Measurements from ENCODE around the gene CKAP4.

CKAP4 gene

DNA sequence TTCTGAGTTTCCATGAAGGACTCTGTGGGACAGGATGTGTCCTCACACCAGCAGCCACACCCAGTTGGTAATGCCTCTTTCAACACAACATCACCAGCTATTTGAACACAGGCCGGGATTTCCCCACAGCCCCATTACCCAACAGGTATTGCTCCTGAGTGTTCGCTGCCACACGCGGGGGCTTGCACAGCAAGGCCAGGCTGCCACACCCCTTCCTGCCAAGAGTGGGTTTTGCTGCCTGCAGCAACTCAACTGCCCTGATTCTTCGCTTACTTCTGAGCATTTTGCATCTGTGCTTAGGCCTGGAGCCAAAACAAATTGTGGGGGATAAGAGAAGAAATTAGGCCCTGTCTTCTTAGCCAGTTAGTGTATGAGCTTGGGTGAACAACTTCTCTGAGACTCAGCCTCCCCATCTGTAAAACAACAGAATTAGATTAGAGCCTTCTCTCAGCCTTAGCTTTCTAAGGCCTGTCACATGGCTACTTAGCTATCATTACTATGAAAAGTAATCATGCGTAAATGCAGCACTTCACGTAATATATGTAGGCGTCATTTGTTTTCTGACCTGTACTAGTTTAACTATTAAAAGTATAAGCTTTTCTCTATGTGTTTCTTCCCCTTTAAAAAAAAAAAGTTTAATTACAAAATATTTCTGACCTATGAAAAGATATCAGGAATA lies 20.0 kb downstream of the CKAP4 start:
- Histone ChIP-seq H3K9ac (ENCODE audit: low read length) (no peak overlapping the region), H4K20me1 (ENCODE audit: insufficient read depth, low read length) (no peaks in the 10 kb centered on the region), H3K4me1 (ENCODE audit: low read length) (0 out of 2 replicates have a peak, but pooled peaks cover 8% of the 10 kb centered on the region), H3K9me2 (replicated peaks; ENCODE audit: insufficient read depth, low read length) (no peaks in the 10 kb centered on the region), H3K27me3 (replicated peaks; ENCODE audit: insufficient read depth, low read length) (no peaks in the 10 kb centered on the region), H3K4me2 (ENCODE audit: low read depth, low read length) (no peak overlapping the region), H2AFZ (ENCODE audit: low read length) (no peak overlapping the region), H3F3A (ENCODE audit: insufficient read depth, low read length) (no peaks in the 10 kb centered on the region), H3K9me3 (replicated peaks; ENCODE audit: insufficient read depth, low read length) (no peaks in the 10 kb centered on the region), H3K36me3 (replicated peaks; ENCODE audit: insufficient read depth, low read length) (no peaks in the 10 kb centered on the region), H3K79me2 (ENCODE audit: low read length) (no peaks in the 10 kb centered on the region), H3K4me3 (ENCODE audit: low read length) (no peak overlapping the region), H3K27ac (ENCODE audit: low read length) (no peak overlapping the region)
- DNase-seq = no peak
- TF ChIP-seq EZH2phosphoT487 (IDR thresholded peaks at IDR 0.05; ENCODE audit: low read length) = no peak
- TF ChIP-seq EZH2 (optimal IDR thresholded peaks at IDR 0.05; ENCODE audit: low read depth, low read length) = no peak
- TF ChIP-seq CTCF (IDR thresholded peaks at IDR 0.05; ENCODE audit: low read length) = no peak

DNA sequence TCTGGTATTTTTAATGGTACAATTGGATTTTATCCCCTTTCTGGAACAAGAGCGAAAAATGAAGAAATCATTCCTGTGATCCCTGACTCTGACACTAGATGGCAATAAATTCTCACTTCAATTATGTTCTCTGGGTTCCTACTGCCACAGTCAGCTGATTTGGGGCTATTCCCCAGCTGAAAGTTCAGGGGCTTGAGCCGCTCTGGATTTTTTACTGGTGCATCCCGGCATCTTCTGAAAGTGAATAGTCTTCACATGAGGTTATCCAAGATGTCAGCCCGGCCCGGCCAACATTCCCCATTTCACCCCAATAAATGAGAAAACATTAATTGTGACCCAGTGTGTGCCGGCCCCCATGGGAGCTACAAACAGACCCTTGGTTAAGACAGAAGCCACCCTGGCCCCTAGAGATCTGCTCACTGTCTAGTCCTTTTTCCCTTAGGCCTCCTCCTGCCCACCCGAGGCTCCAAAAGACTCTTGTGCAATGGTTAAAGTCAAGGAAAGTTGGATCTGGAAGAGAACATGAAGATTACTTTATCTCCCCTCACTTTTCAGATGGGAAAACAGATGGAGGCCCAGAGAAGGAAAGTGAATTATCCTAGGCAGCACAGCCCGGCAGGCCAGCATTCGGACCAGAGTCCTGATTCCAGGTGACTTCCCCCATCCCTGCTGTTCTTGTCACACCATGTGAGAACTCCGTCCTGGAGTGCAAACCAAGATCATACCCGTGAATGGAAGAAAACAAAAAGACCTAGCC lies 20.8 kb downstream of the CKAP4 start:
- Histone ChIP-seq H3K9ac (ENCODE audit: low read length) (no peak overlapping the region), H3K4me2 (ENCODE audit: low read depth, low read length) (no peak overlapping the region)

DNA sequence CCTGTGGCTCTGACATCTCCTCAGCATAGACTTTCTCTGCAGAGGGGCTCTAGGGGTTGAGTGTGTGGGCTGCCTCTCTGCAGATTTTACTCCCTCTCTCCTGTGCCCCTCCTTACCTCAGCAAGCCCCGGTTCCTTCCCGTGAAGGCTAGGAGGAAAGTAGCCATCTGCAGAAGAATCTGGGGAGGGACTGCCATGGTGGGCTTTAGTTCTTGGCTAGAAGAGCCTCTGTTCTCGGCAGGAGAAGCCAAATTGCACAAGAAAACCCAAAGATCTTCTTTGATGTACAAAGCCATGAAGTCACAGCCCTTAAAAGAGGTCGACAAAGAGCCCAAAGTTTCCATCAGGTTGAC lies 23.5 kb downstream of the CKAP4 start:
- H3K4me1 ChIP-seq (ENCODE audit: low read length) = 0 out of 2 replicates have a peak, but pooled peaks cover 8% of the 10 kb centered on the region
- H3F3A ChIP-seq (ENCODE audit: insufficient read depth, low read length) = no peaks in the 10 kb centered on the region
- no peak for DNase-seq
- no peak overlapping the region for H3K27ac ChIP-seq (ENCODE audit: low read length)
- no peaks in the 10 kb centered on the region for H3K27me3 ChIP-seq (replicated peaks; ENCODE audit: insufficient read depth, low read length)
- TF ChIP-seq CTCF (IDR thresholded peaks at IDR 0.05; ENCODE audit: low read length) = no peak
- TF ChIP-seq EZH2 (optimal IDR thresholded peaks at IDR 0.05; ENCODE audit: low read depth, low read length) = no peak
- TF ChIP-seq EZH2phosphoT487 (IDR thresholded peaks at IDR 0.05; ENCODE audit: low read length) = no peak
- H3K9me2 ChIP-seq (replicated peaks; ENCODE audit: insufficient read depth, low read length) = no peaks in the 10 kb centered on the region
- H3K36me3 ChIP-seq (replicated peaks; ENCODE audit: insufficient read depth, low read length) = no peaks in the 10 kb centered on the region
- H3K4me3 ChIP-seq (ENCODE audit: low read length) = no peak overlapping the region
- H3K4me2 ChIP-seq (ENCODE audit: low read depth, low read length) = no peak overlapping the region
- no peak overlapping the region for H3K9ac ChIP-seq (ENCODE audit: low read length)
- no peaks in the 10 kb centered on the region for H4K20me1 ChIP-seq (ENCODE audit: insufficient read depth, low read length)
- no peaks in the 10 kb centered on the region for H3K9me3 ChIP-seq (replicated peaks; ENCODE audit: insufficient read depth, low read length)
- H2AFZ ChIP-seq (ENCODE audit: low read length) = no peak overlapping the region
- H3K79me2 ChIP-seq (ENCODE audit: low read length) = no peaks in the 10 kb centered on the region

More for the DNA sequence above, 20.8 kb downstream of the CKAP4 start:
- Histone ChIP-seq H3K27ac (ENCODE audit: low read length) (no peak overlapping the region), H2AFZ (ENCODE audit: low read length) (no peak overlapping the region), H3F3A (ENCODE audit: insufficient read depth, low read length) (no peaks in the 10 kb centered on the region), H3K4me3 (ENCODE audit: low read length) (no peak overlapping the region), H3K79me2 (ENCODE audit: low read length) (no peaks in the 10 kb centered on the region), H3K4me1 (ENCODE audit: low read length) (0 out of 2 replicates have a peak, but pooled peaks cover 8% of the 10 kb centered on the region), H3K27me3 (replicated peaks; ENCODE audit: insufficient read depth, low read length) (no peaks in the 10 kb centered on the region), H3K36me3 (replicated peaks; ENCODE audit: insufficient read depth, low read length) (no peaks in the 10 kb centered on the region), H4K20me1 (ENCODE audit: insufficient read depth, low read length) (no peaks in the 10 kb centered on the region), H3K9me2 (replicated peaks; ENCODE audit: insufficient read depth, low read length) (no peaks in the 10 kb centered on the region), H3K9me3 (replicated peaks; ENCODE audit: insufficient read depth, low read length) (no peaks in the 10 kb centered on the region)
- peak; percentile 70 for DNase-seq
- TF ChIP-seq EZH2phosphoT487 (IDR thresholded peaks at IDR 0.05; ENCODE audit: low read length) (no peak), CTCF (IDR thresholded peaks at IDR 0.05; ENCODE audit: low read length) (peak; percentile 69), EZH2 (optimal IDR thresholded peaks at IDR 0.05; ENCODE audit: low read depth, low read length) (no peak)
